GM19438 (cell line): Measurements from ENCODE around the gene LMTK2.

ENCODE experiments used
- ATAC-seq: cut with Tn5 transposase; IDR thresholded peaks from one replicate; pipeline ENCODE4 v1.9.1; 2021; ENCODE audit warnings: low read depth; ENCODE audit not compliant: unreplicated experiment

Gene LMTK2

GRCh38 chr7:98135984-98136383 is 29.3 kb downstream of the LMTK2 start:
- ATAC-seq: no peak

- ATAC-seq: no peak
These were observed 29.8 kb downstream of the LMTK2 start for GRCh38 chr7:98136423-98136822.

GRCh38 chr7:98137134-98137825 is 30.6 kb downstream of the LMTK2 start:
- no peak for ATAC-seq

GRCh38 chr7:98137826-98138151 is 31.1 kb downstream of the LMTK2 start:
- ATAC-seq: peak; percentile 72

GRCh38 chr7:98138672-98139071 is 32.0 kb downstream of the LMTK2 start:
- ATAC-seq: no peak

GRCh38 chr7:98142658-98143057 is 36.0 kb downstream of the LMTK2 start:
- ATAC-seq: no peak

GRCh38 chr7:98148607-98149006 is 41.9 kb downstream of the LMTK2 start:
- ATAC-seq: no peak

GRCh38 chr7:98149116-98149692 is 42.5 kb downstream of the LMTK2 start:
- ATAC-seq: no peak

- no peak for ATAC-seq
These were observed 45.2 kb downstream of the LMTK2 start for GRCh38 chr7:98151884-98152283.

- ATAC-seq: no peak
These were observed 50.0 kb downstream of the LMTK2 start for GRCh38 chr7:98156700-98157099.

- no peak for ATAC-seq
These were observed 51.1 kb downstream of the LMTK2 start for GRCh38 chr7:98157761-98158160.

GRCh38 chr7:98162758-98163157 is 56.1 kb downstream of the LMTK2 start:
- ATAC-seq: no peak

GRCh38 chr7:98163269-98163668 is 56.6 kb downstream of the LMTK2 start:
- no peak for ATAC-seq

- ATAC-seq: no peak
These were observed 57.2 kb downstream of the LMTK2 start for GRCh38 chr7:98163704-98164494.

GRCh38 chr7:98165827-98166667 is 59.4 kb downstream of the LMTK2 start:
- no peak for ATAC-seq

- ATAC-seq: no peak
These were observed 60.0 kb downstream of the LMTK2 start for GRCh38 chr7:98166668-98166970.

- no peak for ATAC-seq
These were observed 61.0 kb downstream of the LMTK2 start for GRCh38 chr7:98167653-98168052.

GRCh38 chr7:98168181-98168903 is 61.7 kb downstream of the LMTK2 start:
- ATAC-seq: no peak

- ATAC-seq: no peak
These were observed 62.4 kb downstream of the LMTK2 start for GRCh38 chr7:98168904-98169621.

- ATAC-seq: no peak
These were observed 64.3 kb downstream of the LMTK2 start for GRCh38 chr7:98170966-98171365.
